Loucy (cell line): Measurements from ENCODE around the gene LRRC42.

Experiments
- H2AFZ ChIP-seq: fragments of 200-600 bp; sonication (generic); 2 replicates; pipeline ENCODE4 v1.6.0; 2016; ENCODE audit warnings: antibody characterized with exemption, mild to moderate bottlenecking, low read length, moderate library complexity
- H3F3A ChIP-seq: fragments of 200-600 bp; 2 replicates; pipeline ENCODE4 v1.6.0; 2016; ENCODE audit warnings: antibody characterized with exemption, low read depth, mild to moderate bottlenecking
- H3K27me3 ChIP-seq: fragments of 200-600 bp; sonication (generic); 2 replicates; pipeline ENCODE4 v1.6.1; 2014; ENCODE audit warnings: low read length, mild to moderate bottlenecking; ENCODE audit not compliant: insufficient read depth, poor library complexity, severe bottlenecking
- H3K36me3 ChIP-seq: fragments of 200-600 bp; sonication (generic); 2 replicates; pipeline ENCODE4 v1.6.1; 2016; ENCODE audit warnings: low read length; ENCODE audit not compliant: insufficient read depth
- H3K4me1 ChIP-seq: fragments of 200-600 bp; sonication (generic); 2 replicates; pipeline ENCODE4 v1.5.1; 2014; ENCODE audit warnings: low read length, mild to moderate bottlenecking; ENCODE audit not compliant: insufficient read depth, poor library complexity, severe bottlenecking
- H3K4me2 ChIP-seq: fragments of 200-600 bp; sonication (generic); 2 replicates; pipeline ENCODE4 v1.6.0; 2014; ENCODE audit warnings: antibody characterized with exemption, low read length, low read depth, mild to moderate bottlenecking; ENCODE audit not compliant: poor library complexity, severe bottlenecking
- H3K4me3 ChIP-seq: fragments of 200-600 bp; sonication (generic); 2 replicates; pipeline ENCODE4 v1.5.1; 2014; ENCODE audit warnings: low read length, mild to moderate bottlenecking, mixed read lengths; ENCODE audit not compliant: poor library complexity, severe bottlenecking
- H3K79me2 ChIP-seq: fragments of 200-600 bp; sonication (generic); 2 replicates; pipeline ENCODE4 v1.6.1; 2014; ENCODE audit warnings: low read length; ENCODE audit not compliant: insufficient read depth
- H3K9ac ChIP-seq: fragments of 200-600 bp; sonication (generic); 2 replicates; pipeline ENCODE4 v1.6.0; 2014; ENCODE audit warnings: mild to moderate bottlenecking, low read depth, low read length, moderate library complexity; ENCODE audit not compliant: poor library complexity, severe bottlenecking
- H3K9me2 ChIP-seq: fragments of 200-600 bp; sonication (generic); replicated peaks from 2 replicates; pipeline ENCODE4 v1.6.1; 2016; ENCODE audit warnings: low read depth, low read length, mixed read lengths
- H3K9me3 ChIP-seq: fragments of 200-600 bp; sonication (generic); 2 replicates; pipeline ENCODE4 v1.6.1; 2014; ENCODE audit warnings: mild to moderate bottlenecking, antibody characterized with exemption, low read length, low read depth; ENCODE audit not compliant: insufficient read depth
- H4K20me1 ChIP-seq: fragments of 200-600 bp; sonication (generic); 2 replicates; pipeline ENCODE4 v1.6.0; 2014; ENCODE audit warnings: antibody characterized with exemption, low read length, mild to moderate bottlenecking; ENCODE audit not compliant: insufficient read depth, poor library complexity, severe bottlenecking
- EZH2phosphoT487 ChIP-seq: fragments of 200-600 bp; IDR thresholded peaks from 2 replicates; pipeline ENCODE4 v1.6.1; 2018; ENCODE audit warnings: antibody characterized with exemption, mild to moderate bottlenecking, moderate library complexity, borderline replicate concordance
- TF ChIP-seq, protein P1 (sequence below): fragments of 200-600 bp; sonication (generic); conservative IDR thresholded peaks from 2 replicates; pipeline ENCODE4 v1.5.1; 2014; ENCODE audit warnings: mild to moderate bottlenecking, antibody characterized with exemption, low read length

Gene LRRC42

DNA sequence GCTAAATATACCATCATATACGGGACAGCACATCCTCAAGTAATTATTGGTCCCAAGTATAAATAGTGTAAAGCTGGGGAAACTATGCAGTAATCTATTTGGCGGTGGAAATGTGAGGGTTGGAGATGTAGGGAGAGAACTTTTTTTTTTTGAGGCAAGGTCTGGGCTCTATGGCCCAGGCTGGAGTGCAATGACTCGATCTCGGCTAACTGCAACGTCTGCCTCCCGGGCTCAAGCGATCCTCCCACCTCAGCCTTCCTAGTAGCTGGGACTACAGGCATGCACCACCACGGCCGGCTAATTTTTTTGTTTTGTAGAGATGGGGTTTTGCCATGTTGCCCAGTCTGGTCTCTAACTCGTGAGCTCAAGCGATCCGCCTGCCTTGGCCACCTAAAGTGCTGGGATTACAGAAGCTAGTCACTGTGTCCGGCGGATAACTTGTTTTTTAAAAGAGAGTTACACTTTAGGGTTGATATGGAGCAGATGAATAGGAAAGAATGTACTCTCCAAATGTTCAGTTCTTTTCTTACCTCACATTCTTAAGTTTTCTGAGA is 2.6 kb upstream of the LRRC42 start:
- Histone ChIP-seq H3K4me2 (peak overlapping the region; percentile 86), H3K9ac (peak overlapping the region; percentile 84), H3K4me3 (peak overlapping the region; percentile 90)

DNA sequence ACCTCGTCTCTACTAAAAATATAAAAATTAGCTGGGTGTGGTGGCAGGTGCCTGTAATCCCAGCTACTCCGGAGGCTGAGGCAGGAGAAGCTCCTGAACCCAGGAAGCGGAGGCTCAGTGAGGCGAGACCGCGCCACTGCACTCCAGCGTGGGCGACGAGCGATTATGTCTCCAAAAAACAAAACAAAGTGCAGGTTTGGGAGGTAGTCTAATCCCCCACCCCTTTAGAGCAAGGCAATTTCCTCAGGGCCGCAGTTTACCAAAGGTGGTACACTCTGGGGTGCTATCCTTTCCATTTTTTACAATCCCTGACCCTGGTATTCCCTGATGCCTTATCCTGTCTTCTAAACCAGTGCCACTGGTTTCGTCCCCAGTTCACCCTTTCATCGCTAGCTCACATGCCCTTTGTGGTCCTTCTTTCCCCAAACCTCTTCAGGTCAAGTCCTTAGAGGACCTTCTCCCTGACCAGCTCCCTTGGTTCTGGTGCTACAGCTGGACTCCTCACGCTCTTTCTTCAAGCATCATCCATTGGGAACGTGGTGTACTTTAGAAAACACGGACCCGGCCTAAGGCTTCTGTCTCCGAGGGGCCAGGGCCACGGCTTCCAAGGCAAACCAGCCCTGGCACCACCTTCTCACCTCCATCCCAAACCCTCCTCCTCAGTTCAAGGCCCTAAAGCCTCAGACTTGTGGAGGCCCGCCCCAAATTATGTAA is 1.5 kb upstream of the LRRC42 start:
- Histone ChIP-seq H3K79me2 (peaks cover 74% of the 10 kb centered on the region), H3K9me2 (no peaks in the 10 kb centered on the region), H2AFZ (peak overlapping the region; percentile 94), H3K36me3 (no peaks in the 10 kb centered on the region), H4K20me1 (peaks cover 13% of the 10 kb centered on the region), H3K4me3 (peak overlapping the region; percentile 90), H3K9me3 (no peaks in the 10 kb centered on the region), H3K27me3 (no peaks in the 10 kb centered on the region), H3K9ac (peak overlapping the region; percentile 84), H3F3A (peaks cover 4% of the 10 kb centered on the region; the same call in 1 of the 2 replicates), H3K4me2 (peak overlapping the region; percentile 86), H3K4me1 (peaks cover 69% of the 10 kb centered on the region)
- TF ChIP-seq, protein P1, sequence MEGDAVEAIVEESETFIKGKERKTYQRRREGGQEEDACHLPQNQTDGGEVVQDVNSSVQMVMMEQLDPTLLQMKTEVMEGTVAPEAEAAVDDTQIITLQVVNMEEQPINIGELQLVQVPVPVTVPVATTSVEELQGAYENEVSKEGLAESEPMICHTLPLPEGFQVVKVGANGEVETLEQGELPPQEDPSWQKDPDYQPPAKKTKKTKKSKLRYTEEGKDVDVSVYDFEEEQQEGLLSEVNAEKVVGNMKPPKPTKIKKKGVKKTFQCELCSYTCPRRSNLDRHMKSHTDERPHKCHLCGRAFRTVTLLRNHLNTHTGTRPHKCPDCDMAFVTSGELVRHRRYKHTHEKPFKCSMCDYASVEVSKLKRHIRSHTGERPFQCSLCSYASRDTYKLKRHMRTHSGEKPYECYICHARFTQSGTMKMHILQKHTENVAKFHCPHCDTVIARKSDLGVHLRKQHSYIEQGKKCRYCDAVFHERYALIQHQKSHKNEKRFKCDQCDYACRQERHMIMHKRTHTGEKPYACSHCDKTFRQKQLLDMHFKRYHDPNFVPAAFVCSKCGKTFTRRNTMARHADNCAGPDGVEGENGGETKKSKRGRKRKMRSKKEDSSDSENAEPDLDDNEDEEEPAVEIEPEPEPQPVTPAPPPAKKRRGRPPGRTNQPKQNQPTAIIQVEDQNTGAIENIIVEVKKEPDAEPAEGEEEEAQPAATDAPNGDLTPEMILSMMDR, result no peak
- no peak for TF ChIP-seq EZH2phosphoT487

More for the DNA sequence above, 2.6 kb upstream of the LRRC42 start:
- H3K27me3 ChIP-seq, result no peaks in the 10 kb centered on the region
- no peaks in the 10 kb centered on the region for H3K9me3 ChIP-seq
- H3K36me3 ChIP-seq, result no peaks in the 10 kb centered on the region; the same call in 1 of the 2 replicates
- peaks cover 72% of the 10 kb centered on the region for H3K79me2 ChIP-seq
- peaks cover 67% of the 10 kb centered on the region for H3K4me1 ChIP-seq
- peaks cover 4% of the 10 kb centered on the region; the same call in 1 of the 2 replicates for H3F3A ChIP-seq
- H2AFZ ChIP-seq, result no peak overlapping the region
- H4K20me1 ChIP-seq, result peaks cover 16% of the 10 kb centered on the region
- H3K9me2 ChIP-seq, result no peaks in the 10 kb centered on the region
- TF ChIP-seq EZH2phosphoT487, result no peak

DNA sequence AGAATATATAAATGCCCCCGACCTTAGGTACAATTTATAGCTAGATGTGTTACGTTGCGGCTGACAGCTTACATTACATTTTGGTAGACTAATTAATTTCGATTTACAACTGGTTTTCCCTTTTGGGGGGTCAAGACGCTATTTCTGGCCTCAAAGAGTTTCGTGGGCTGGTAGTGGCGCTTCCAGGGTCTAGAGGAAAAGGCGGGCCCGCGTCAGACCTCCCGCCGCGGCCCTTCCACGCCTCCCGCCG is 1.0 kb upstream of the LRRC42 start:
- Histone ChIP-seq H3K79me2 (peaks cover 74% of the 10 kb centered on the region), H4K20me1 (peaks cover 8% of the 10 kb centered on the region), H2AFZ (peak overlapping the region; percentile 94), H3F3A (peaks cover 4% of the 10 kb centered on the region; the same call in 1 of the 2 replicates), H3K4me3 (peak overlapping the region; percentile 90), H3K4me1 (peaks cover 65% of the 10 kb centered on the region), H3K4me2 (peak overlapping the region; percentile 86), H3K27me3 (no peaks in the 10 kb centered on the region), H3K36me3 (no peaks in the 10 kb centered on the region), H3K9me2 (no peaks in the 10 kb centered on the region), H3K9me3 (no peaks in the 10 kb centered on the region), H3K9ac (peak overlapping the region; percentile 84)
- no peak for TF ChIP-seq EZH2phosphoT487
- TF ChIP-seq, protein P1, result no peak
